ENCODE measurements around the gene ATP6V1D.
"Not testable (repeated sequence)": the region's sequence is repeated elsewhere in the genome, so short reads cannot be mapped to it uniquely, and the experiment has no call there.

The ATP6V1D gene

GRCh38 chr14:67352055-67352454, 7.5 kb downstream of the ATP6V1D start:
- CTCF ChIA-PET = no interaction called here

GRCh38 chr14:67345583-67345982, 14.0 kb downstream of the ATP6V1D start:
- Mint-ChIP-seq H3K27ac (no peak overlapping the region), H3K4me3 (no peak overlapping the region), H3K4me1 (no peaks in the 10 kb centered on the region), H3K9me3 (no peaks in the 10 kb centered on the region), H3K27me3 (no peaks in the 10 kb centered on the region), H3K36me3 (peaks cover 40% of the 10 kb centered on the region)
- DNase-seq = no peak
- CTCF ChIA-PET = no interaction called here

More at GRCh38 chr14:67352055-67352454, 7.5 kb downstream of the ATP6V1D start:
- H3K9me3 Mint-ChIP-seq = no peaks in the 10 kb centered on the region
- H3K4me3 Mint-ChIP-seq = no peak overlapping the region
- peaks cover 4% of the 10 kb centered on the region for H3K4me1 Mint-ChIP-seq
- no peaks in the 10 kb centered on the region for H3K27me3 Mint-ChIP-seq
- no peak for DNase-seq
- H3K27ac Mint-ChIP-seq = no peak overlapping the region
- H3K36me3 Mint-ChIP-seq = peaks cover 18% of the 10 kb centered on the region

- Mint-ChIP-seq H3K27me3 (no peaks in the 10 kb centered on the region), H3K4me1 (no peaks in the 10 kb centered on the region), H3K27ac (no peak overlapping the region), H3K4me3 (no peak overlapping the region), H3K9me3 (no peaks in the 10 kb centered on the region), H3K36me3 (peaks cover 40% of the 10 kb centered on the region)
- CTCF ChIA-PET = no interaction called here
- DNase-seq = no peak
Measured at GRCh38 chr14:67343601-67344230, 15.9 kb downstream of the ATP6V1D start.

GRCh38 chr14:67341231-67341630, 18.4 kb downstream of the ATP6V1D start:
- H3K9me3 Mint-ChIP-seq, H3K4me3 Mint-ChIP-seq, H3K27me3 Mint-ChIP-seq, CTCF ChIA-PET, H3K4me1 Mint-ChIP-seq, DNase-seq, H3K27ac Mint-ChIP-seq: not testable (repeated sequence)
- peaks cover 48% of the 10 kb centered on the region for H3K36me3 Mint-ChIP-seq

- Mint-ChIP-seq H3K4me1 (no peaks in the 10 kb centered on the region), H3K4me3 (no peak overlapping the region), H3K36me3 (peaks cover 51% of the 10 kb centered on the region), H3K27me3 (no peaks in the 10 kb centered on the region), H3K27ac (no peak overlapping the region), H3K9me3 (no peaks in the 10 kb centered on the region)
- CTCF ChIA-PET = interaction anchor here (1.2 kb wide), 1 partner anchor 24 kb away, joined by 3 read pairs; the partner anchor contains the start of gene ATP6V1D
- DNase-seq = no peak
Measured at GRCh38 chr14:67335781-67336180, 23.8 kb downstream of the ATP6V1D start.

- Mint-ChIP-seq H3K27me3 (no peaks in the 10 kb centered on the region), H3K9me3 (no peaks in the 10 kb centered on the region), H3K4me3 (no peak overlapping the region), H3K36me3 (peaks cover 51% of the 10 kb centered on the region), H3K4me1 (no peaks in the 10 kb centered on the region), H3K27ac (no peak overlapping the region)
- no peak for DNase-seq
- CTCF ChIA-PET = no interaction called here
Measured at GRCh38 chr14:67332468-67332867, 27.1 kb downstream of the ATP6V1D start.

- DNase-seq = no peak
- Mint-ChIP-seq H3K36me3 (peaks cover 51% of the 10 kb centered on the region), H3K27me3 (no peaks in the 10 kb centered on the region), H3K27ac (no peak overlapping the region), H3K4me1 (no peaks in the 10 kb centered on the region), H3K4me3 (no peak overlapping the region), H3K9me3 (no peaks in the 10 kb centered on the region)
- CTCF ChIA-PET = no interaction called here
Measured at GRCh38 chr14:67331368-67332125, 28.1 kb downstream of the ATP6V1D start.

GRCh38 chr14:67329666-67330065, 29.9 kb downstream of the ATP6V1D start:
- H3K9me3 Mint-ChIP-seq, H3K27me3 Mint-ChIP-seq, H3K4me1 Mint-ChIP-seq, H3K27ac Mint-ChIP-seq, H3K4me3 Mint-ChIP-seq, DNase-seq, CTCF ChIA-PET: not testable (repeated sequence)
- H3K36me3 Mint-ChIP-seq = peaks cover 46% of the 10 kb centered on the region

- H3K4me1 Mint-ChIP-seq = no peaks in the 10 kb centered on the region
- H3K4me3 Mint-ChIP-seq = no peak overlapping the region
- H3K27me3 Mint-ChIP-seq = no peaks in the 10 kb centered on the region
- CTCF ChIA-PET = no interaction called here
- DNase-seq = no peak
- H3K9me3 Mint-ChIP-seq = no peaks in the 10 kb centered on the region
- no peak overlapping the region for H3K27ac Mint-ChIP-seq
- H3K36me3 Mint-ChIP-seq = peaks cover 1% of the 10 kb centered on the region
Measured at GRCh38 chr14:67319142-67319541, 40.5 kb downstream of the ATP6V1D start.

- no peak overlapping the region for H3K27ac Mint-ChIP-seq
- DNase-seq = no peak
- CTCF ChIA-PET = no interaction called here
Measured at GRCh38 chr14:67317822-67318221, 41.8 kb downstream of the ATP6V1D start.

GRCh38 chr14:67313153-67313552, 46.5 kb downstream of the ATP6V1D start:
- no peak for DNase-seq
- Mint-ChIP-seq H3K36me3 (peaks cover 1% of the 10 kb centered on the region), H3K4me1 (no peaks in the 10 kb centered on the region), H3K27me3 (no peaks in the 10 kb centered on the region), H3K9me3 (no peaks in the 10 kb centered on the region), H3K4me3 (no peak overlapping the region), H3K27ac (no peak overlapping the region)
- CTCF ChIA-PET = no interaction called here

More at GRCh38 chr14:67317822-67318221, 41.8 kb downstream of the ATP6V1D start:
- Mint-ChIP-seq H3K27me3 (no peaks in the 10 kb centered on the region), H3K4me3 (no peak overlapping the region), H3K9me3 (no peaks in the 10 kb centered on the region), H3K4me1 (no peaks in the 10 kb centered on the region), H3K36me3 (peaks cover 1% of the 10 kb centered on the region)

- CTCF ChIA-PET = interaction anchor here (0.7 kb wide), 1 partner anchor 144 kb away, joined by 3 read pairs; no protein-coding TSS in a partner anchor
- no peak overlapping the region for H3K27ac Mint-ChIP-seq
- H3K9me3 Mint-ChIP-seq = no peaks in the 10 kb centered on the region
- no peaks in the 10 kb centered on the region for H3K4me1 Mint-ChIP-seq
- H3K27me3 Mint-ChIP-seq = no peaks in the 10 kb centered on the region
- H3K4me3 Mint-ChIP-seq = no peak overlapping the region
- no peak for DNase-seq
- H3K36me3 Mint-ChIP-seq = no peaks in the 10 kb centered on the region
Measured at GRCh38 chr14:67311868-67312267, 47.7 kb downstream of the ATP6V1D start.

Measured in activated naive CD4-positive, alpha-beta T cell treated with anti-CD3 and anti-CD28 coated beads, Interleukin-2, amount 10 ng/mL, durations not matched to agents 7 days and 5 days (primary cell).